ENCODE results near the gene PBX1.

Gene PBX1

DNA sequence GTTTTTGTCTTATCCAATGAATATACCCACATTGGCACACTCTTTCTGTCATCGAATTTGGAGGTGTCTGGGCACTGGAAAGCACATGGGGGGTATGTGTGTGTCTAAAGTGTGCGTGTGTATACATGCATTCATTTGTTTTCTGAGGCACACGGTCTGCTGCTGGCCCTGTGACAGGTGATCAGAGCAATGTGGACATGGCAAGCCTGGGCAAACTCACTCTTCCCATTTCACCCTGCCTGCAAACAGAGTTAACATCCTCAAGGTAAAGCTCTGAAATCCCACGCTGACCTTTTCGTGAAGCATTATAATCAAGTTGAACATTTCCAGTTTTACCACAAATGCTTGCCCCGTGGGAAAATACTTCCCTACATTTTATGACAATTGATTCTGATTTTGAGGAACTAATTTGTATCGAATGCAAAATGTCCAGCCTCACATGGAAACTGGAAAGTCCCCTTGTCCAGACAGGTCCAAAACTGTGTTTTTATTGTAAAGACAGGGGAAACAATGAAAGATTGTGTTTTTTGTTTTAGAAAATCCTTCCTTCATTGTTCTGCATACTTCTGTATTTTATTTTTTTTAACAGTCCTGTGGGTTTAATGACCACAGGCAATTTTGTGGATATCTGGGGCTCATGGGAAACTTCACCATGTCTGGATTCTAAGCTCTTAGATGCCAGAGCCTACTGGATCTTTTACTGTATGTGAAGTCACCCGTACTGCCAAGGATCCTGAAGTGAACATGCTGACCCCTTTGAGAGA lies 160.9 kb downstream of the PBX1 start:
- no peak for DNase-seq

DNA sequence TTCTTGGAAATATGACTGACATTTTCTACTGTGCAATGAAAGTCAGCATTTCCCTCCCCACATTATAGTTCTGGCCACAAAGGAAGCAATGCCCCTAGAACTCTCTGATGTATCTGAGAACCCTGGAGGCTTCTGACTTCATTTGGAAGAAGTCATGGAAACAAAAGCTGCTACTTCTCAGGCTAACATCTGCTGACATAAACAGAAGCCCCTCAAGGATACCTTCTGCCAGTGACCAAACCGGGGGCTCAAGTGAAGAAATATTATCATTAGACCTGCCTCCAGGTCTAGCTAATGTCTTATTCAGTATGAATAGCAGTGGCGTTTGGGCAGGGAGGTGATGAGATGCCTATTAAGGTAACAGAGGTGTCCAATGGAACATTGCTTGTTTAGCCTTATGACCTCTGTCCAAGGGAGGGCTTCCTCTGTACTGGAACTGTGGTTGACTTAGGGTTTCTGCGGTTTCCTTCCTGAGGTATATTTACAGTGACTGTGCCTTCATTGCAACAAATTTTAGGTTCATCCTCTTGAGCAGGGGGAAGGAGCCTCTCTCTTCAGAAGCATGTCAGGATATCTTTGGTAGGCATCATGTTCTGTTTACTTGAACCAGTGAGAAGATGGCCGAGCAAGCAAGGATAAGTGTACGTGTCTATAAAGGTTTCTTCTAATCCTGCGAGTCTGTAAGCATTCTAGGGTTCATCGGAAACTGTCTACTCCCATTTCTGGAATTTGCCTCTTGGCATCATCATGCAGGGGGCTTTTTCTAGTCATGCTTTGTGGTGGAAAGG lies 161.7 kb downstream of the PBX1 start:
- no peak for DNase-seq

DNA sequence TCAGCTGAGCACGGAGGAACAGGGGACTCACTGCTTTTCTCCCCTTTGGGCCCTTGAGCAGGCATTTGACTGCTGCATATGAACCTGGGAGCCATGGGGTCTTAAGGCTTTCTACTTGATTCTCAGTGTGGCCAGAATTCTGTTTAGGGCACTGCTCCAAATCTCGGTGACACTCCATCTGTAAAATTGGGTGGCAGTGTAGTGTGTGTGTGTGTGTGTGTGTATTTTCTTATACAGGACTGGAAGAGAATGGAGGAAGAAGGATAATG lies 162.2 kb downstream of the PBX1 start:
- DNase-seq: no peak

DNA sequence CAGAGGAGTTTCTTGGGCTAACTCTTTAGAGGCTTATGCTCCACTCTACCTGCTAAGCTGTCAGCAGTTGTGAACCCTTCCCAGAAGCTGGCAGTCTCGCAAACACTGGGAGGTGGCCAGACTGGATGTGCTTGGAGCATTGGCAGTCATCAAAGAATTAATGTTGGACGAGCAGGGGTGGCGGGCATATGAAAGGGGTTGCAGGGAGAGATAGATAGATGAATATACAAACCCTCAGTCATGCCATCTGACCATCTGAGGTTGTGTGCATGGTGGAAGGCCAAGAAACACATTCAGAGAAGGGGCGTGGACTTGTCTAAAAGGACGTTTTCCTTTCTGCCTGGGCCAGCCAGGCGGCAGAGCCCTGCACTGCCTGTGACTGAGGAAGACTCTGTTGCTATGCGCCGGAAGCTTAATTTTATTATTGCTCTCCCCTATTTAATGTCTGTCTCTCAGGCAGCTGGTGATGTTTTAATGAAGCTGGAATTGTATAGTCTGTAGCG lies 164.4 kb downstream of the PBX1 start:
- DNase-seq: peak in 13 of 58 donors; percentile 12 to 63 (median 36)

DNA sequence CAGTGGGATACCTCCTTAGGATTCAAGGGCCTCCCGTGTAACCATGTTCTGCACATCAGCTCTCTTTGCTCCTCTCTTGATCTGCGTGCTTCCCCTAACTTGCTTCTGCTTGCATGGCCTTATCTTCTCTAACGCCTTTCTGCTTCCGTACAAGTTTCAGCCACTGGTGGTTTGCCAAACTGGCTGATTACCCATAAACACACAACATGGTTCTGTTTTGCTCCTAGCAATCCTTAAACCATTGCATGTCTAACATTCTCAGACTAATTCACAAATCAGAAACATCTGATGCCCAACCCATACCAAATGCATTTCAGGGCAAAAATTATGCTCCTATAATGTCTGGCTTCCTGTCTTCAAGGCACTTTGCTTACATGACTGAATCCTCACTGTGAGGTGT lies 166.4 kb downstream of the PBX1 start:
- DNase-seq: no peak

DNA sequence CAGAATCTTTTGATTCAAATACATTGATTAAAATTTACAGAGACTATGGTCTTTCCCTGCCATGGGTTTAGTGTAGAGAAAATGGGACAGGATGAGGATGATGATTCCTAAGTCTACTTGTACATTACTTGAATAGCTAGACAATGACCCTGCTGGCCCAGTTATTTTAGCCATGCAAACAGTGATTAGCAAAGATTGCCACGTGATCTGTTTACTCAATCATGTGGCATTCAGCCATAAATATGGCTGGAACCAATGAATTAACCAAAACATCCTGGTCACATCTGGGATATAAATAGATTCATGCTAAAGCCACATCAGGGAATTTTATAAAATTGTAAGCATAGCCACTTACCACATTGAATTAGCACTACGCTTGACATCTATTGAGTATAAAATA lies 167.3 kb downstream of the PBX1 start:
- DNase-seq: no peak

DNA sequence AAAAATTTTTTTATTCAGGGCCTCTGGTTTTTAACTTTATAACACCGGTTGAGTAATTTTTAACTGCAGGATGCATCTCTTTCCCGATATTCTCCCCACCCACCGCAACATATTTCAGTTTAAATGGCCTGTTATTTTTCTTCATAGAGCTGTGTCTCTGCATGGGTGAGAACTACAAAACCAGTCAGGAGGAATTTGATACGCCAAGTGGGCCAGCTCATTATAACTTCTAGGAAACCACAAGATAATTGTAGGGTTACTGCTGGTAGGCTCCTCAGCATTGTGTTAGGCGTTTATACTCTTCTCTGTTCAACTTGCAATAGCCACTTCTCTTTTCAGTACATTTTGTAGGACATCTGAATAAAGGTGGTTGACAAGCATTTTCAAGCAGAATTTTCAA lies 169.7 kb downstream of the PBX1 start:
- DNase-seq: no peak

DNA sequence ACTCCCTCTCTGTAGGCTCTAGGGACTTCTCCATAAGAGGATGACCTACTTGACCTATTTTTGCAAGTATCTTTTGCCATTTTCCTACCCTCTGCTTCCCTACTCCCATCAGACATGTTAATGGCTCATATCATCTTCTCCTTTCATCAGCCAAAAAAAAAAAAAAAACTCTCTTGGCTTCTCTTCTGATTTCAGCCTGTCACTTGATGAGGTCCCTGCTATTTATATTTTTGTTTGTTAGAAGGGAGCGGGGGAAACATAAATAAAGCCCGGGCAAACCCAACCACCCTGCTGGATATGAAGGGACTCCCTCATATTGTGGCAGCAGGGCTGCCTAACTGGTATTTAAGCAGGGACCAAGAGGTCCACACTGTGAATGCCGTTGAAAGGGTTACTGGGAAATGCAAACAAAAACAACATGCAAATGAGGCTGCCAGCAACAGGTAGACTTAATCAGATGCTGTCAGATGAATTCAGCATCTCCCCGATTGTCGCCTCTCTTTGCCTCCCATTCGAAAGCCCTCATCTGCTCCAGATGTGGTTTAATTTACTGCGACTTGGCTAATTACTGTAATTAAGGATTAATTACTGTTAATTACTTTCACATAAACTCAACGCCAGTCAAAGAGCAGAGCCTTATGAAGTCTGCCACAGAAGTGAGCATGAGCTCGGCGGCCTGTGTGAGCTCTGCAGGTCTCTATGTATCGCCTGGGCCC lies 172.3 kb downstream of the PBX1 start:
- no peak for DNase-seq

DNA sequence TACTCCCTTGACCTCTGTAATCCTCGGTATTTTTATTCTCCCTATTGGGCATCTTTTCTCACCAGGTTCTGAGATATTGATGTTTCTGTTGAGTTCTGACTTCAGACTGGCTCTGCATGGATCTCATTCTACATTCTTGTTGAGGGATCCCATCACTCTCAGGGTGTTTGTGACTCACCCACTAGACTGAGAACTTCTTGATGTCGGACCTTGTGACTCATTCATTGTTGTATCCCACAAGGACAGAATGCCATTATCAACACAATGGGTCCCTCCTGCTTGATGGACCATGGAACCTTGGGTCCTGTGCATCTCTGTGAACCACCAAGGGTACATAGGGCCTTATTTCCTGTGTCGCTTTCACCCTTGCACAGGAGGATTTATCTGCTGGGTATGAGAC lies 174.1 kb downstream of the PBX1 start:
- DNase-seq: no peak

DNA sequence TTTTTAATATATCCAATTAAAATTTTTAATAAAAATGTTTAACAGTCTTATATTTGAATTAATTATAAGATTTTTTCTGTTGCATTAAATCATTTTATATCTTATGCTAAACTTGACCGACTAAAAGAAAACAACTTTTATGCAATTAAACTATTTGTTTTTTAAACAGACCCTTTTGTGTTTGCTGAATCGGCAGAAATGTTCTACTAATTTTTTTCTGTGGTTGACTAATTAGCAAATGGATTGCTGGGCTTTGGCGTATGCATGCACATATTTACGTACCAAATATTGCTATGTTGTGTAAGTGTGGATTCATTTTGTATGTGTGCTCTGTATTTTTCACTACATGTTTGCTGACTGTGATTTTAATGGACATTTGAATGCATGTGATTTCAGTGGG lies 174.8 kb downstream of the PBX1 start:
- DNase-seq: no peak

DNA sequence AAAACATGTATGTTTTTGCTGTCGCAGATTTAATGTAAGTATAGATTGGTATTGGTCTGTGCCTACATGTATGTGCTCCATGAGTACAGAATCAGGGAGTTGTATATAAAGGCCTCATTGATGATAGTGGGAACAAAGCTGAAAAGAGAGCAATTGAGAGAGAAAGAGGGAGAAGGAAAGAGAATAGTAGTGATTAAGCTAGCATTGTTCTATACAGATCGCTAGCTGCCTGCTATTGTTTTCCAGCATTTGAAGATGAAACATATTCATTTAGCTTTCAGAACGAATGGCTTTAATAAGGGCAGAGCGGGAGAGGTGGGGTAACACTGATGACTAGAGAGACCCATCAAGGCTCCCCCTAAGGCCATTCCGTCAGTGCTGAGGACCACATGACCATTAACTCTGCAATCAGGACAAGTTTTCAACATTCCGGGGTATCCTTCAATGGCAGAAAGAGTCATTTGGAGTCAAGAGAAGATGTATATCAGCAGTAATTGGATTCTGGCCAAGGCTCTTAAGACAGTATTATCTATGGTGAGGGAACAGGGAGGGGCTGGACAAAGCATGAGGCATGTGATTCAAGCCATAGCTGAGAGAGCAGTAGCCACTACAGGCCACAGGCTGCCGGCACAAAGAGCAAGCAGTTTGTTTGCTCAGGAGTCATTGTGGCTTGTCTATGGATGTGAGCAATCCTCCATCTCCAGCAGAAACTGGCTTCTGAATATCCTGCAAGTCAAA lies 176.5 kb downstream of the PBX1 start:
- DNase-seq: peak in 12 of 58 donors; percentile 17 to 73 (median 40)

DNA sequence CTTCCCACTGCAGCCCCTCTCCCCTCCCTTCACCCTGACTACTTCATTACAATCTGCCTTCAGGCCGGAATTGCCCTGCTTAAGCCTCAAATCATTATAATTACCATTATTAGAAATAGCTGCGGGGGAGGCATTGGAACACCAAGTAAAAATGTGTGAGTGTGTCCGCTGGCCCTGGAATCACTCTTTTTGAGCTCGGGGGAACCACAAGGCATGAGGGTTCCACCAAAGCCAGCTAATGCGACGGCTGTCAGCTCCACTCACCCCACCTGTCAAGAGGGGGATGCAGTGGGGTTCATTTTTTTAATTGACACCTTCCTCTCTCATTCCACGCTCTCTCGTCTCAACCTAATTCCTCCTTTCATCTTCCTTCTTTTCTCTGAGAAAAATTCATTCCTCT lies 177.2 kb downstream of the PBX1 start:
- DNase-seq: no peak

DNA sequence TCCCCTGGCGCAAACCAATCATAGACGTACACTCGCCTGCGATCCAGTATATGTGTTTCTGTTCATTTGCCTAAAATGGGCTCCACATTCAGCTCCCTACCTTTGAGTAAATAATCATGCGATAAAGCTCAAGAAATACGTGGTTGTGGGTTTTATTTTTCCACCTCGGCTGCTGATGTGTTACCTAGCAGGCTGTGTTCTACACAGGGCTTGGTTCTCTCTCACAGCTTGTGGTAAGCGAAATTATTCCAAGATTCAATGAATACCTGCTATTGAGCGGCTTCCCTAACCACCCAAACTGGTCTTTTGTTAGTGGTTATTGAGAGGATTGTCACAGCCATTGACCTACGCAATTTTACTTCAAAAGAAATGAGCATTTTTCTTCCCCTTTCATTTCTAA lies 180.2 kb downstream of the PBX1 start:
- DNase-seq: no peak

DNA sequence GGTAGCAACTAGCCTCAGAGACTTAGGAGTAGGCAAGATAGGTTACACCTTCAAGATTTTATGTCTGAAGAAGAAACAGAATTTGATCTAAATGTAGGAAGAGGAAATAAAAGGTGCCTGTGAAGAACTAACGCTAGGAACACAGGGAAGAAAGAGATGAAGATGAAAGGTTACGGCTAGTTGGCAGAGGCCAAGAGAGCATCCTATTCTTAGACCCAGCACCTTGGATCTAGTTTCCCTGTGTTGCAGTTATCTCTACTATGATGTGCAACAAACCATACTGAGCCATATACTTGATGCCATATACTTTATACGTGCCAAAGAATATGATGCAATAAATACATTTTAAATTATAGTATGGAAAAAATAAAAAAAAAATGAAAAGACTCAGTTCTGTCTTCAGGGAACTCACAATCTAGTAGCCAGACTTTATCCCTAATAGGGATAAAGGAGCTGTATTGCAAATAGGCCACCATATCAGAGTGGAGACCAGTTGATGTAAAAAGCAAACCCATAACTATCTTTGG lies 181.1 kb downstream of the PBX1 start:
- no peak for DNase-seq

DNA sequence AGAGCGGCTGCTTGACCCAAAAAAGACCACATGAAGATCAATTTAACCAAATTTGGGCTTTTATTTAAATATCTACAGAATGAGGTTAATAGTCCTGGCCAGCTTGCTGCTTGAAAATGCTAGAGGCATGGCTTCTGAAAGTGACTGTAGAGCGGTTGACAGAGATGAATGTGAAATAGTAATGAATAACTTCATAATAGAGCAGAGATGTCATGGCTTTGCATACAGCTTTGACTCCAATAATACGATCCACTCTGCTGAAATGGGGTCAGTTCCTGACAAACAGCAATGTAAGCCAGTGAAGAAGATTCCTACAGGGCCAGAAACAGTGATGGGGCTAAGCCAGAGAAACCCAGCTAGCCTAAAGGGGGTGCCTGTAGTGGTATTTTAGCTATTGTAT lies 183.8 kb downstream of the PBX1 start:
- DNase-seq: no peak

DNA sequence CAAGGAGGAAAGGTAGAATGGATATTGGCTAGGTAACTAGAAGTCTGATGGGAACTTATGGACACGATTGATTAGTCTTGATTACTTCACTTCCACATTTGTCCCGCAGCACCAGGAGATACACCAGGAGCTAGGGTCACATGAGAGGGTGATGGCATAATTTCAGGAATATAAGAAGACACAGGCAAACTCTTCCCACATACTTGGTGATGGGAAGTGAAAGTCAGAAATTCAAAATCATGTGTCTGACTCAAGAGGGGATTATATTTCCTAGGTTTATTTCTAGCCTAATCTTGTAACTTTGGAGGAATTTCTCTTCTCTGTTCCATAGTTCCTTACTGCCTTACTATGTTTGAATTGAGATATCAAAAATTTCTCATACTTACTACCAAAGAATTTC lies 185.0 kb downstream of the PBX1 start:
- DNase-seq: no peak

DNA sequence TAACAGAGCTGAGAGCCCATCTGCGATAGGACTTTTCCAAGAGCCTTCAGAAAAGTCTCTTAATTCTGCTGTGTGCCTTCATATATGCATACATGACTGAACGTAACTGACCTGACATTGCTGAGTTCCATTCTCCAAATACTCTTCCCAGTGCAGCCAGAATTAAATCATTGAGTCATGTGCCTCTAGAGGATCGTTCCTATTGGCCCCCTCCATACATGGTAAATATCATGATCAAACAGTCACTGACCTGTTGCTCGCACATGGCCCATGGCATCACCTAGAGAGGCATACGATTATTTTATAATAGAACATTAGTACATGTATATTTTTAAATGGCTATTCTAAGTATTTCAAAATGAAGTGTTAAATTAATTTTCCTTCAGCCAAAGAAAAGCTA lies 186.8 kb downstream of the PBX1 start:
- DNase-seq: no peak

DNA sequence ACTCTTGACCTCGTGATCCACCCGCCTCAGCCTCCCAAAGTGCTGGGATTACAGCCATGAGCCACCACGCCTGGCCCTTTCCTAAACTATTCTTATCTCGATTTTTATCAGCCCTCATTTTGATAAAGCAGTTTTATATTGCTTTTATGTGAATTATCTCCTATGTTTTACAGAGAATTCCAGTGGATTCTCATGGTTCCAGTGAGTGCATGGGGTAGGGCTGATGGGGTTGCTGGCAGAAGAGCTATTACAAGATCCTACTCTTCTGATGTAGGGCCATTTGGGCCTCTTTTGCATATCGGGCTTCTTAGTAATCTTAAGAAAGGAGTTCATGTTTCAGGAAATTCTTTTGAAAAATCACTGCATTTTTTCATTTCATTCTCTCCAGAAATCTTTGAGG lies 187.6 kb downstream of the PBX1 start:
- DNase-seq: no peak

DNA sequence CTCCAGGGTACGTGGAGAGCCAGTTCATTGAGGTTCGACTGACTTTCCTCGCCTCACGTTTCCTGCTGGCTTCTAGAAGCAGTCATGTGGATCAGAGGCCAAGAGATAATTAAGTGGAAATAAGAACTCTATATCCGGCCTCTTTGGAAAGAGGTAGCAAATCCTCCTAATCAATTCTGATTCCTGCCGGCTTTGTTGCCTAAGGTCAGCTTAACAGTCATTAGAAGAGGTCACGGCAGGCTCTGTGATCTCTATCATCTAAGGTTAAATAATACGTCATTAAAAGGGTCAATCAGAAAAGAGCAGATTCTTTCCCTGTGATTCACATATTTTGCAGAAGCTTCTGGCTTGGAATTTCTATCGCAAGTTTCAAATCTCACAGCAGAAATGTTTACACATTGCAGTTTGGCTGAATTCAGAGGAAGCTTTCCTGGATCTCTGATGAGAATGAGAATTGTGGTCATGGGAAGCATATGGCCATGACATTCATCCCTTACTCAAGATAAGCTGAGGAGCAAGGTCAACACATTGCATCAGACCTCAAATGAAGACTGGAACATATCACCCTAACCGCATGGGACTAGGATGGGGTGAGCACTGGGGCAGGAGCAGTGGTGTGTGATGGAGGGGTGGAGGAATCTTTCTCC lies 189.4 kb downstream of the PBX1 start:
- DNase-seq: no peak

DNA sequence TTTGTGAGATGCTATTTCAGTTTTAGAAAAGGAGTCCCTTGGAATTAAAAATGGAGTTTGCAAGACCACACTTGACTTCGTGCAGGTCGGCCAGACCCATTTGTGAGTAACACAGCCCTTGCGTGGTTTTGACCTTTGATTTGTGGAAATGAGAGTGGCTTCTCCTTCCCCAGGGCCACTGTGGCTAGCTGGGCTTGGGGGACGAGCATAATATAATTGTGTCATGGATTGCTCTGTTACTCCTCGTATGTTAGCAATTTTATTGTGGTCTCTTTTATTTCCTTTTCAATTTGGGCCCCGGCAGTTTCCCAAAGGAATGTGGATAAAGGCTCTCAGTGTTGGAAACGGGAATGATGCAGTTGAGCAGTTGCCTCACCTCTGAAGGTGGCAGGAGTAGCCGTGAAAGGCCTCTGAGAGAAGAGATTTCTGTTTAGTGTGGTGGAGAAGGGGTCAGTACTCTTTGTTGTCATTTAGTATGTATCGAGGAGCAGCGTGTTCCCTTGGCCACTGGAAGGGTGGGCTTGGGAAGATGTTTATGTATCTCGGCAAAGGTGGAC lies 194.6 kb downstream of the PBX1 start:
- peak in 2 of 58 donors; percentile 7 to 23 for DNase-seq
